Hepatocyte (in vitro differentiated cells): Measurements from ENCODE around the gene SLX9. TPM values are rescaled to one million over a fixed set of nuclear protein-coding genes. Genes with fewer than 3 reads are reported as not detected.

ENCODE experiments used
- DNase-seq: peaks from one replicate; pipeline ENCODE4 v3.0.0-alpha.2; 2016; ENCODE audit warnings: low spot score
- H2AFZ ChIP-seq: fragments of 200-600 bp; sonication (generic); 2 replicates; pipeline ENCODE4 v1.6.0; 2016; ENCODE audit warnings: antibody characterized with exemption, mild to moderate bottlenecking
- H3K27ac ChIP-seq: fragments of 200-600 bp; sonication (generic); 2 replicates; pipeline ENCODE4 v1.5.1; 2016; ENCODE audit warnings: mild to moderate bottlenecking
- H3K27me3 ChIP-seq: fragments of 200-600 bp; sonication (generic); 2 replicates; pipeline ENCODE4 v1.6.1; 2016
- H3K36me3 ChIP-seq: fragments of 200-600 bp; sonication (generic); replicated peaks from 2 replicates; pipeline ENCODE4 v1.5.1; 2016; ENCODE audit warnings: low read depth; ENCODE audit not compliant: insufficient read depth
- H3K4me1 ChIP-seq: fragments of 200-600 bp; sonication (generic); 2 replicates; pipeline ENCODE4 v1.5.1; 2016; ENCODE audit warnings: mild to moderate bottlenecking, moderate library complexity; ENCODE audit not compliant: insufficient read depth
- H3K4me2 ChIP-seq: fragments of 200-600 bp; sonication (generic); 2 replicates; pipeline ENCODE4 v1.6.0; 2016
- H3K4me3 ChIP-seq: fragments of 200-600 bp; sonication (generic); 2 replicates; pipeline ENCODE4 v1.5.1; 2016; ENCODE audit warnings: mild to moderate bottlenecking
- H3K79me2 ChIP-seq: fragments of 200-600 bp; sonication (generic); 2 replicates; pipeline ENCODE4 v1.6.0; 2017; ENCODE audit warnings: mild to moderate bottlenecking
- H3K9me2 ChIP-seq: fragments of 200-600 bp; sonication (generic); replicated peaks from 2 replicates; pipeline ENCODE4 v1.6.0; 2017; ENCODE audit warnings: mild to moderate bottlenecking; ENCODE audit not compliant: insufficient read depth
- H3K9me3 ChIP-seq: fragments of 200-600 bp; sonication (generic); 2 replicates; pipeline ENCODE4 v1.5.1; 2016; ENCODE audit warnings: low read depth, mild to moderate bottlenecking
- H4K20me1 ChIP-seq: fragments of 200-600 bp; sonication (generic); 2 replicates; pipeline ENCODE4 v1.6.0; 2016; ENCODE audit warnings: mild to moderate bottlenecking; ENCODE audit not compliant: insufficient read depth, poor library complexity, severe bottlenecking
- CTCF ChIP-seq: fragments of 200-600 bp; sonication (generic); IDR thresholded peaks from 2 replicates; pipeline ENCODE4 v1.5.1; 2016; ENCODE audit warnings: antibody characterized with exemption, mild to moderate bottlenecking; ENCODE audit not compliant: poor library complexity
- EZH2 ChIP-seq: fragments of 200-600 bp; sonication (generic); IDR thresholded peaks from 2 replicates; pipeline ENCODE4 v1.6.1; 2016; ENCODE audit warnings: antibody characterized with exemption, mild to moderate bottlenecking, borderline replicate concordance
- EZH2phosphoT487 ChIP-seq: fragments of 200-600 bp; sonication (generic); IDR thresholded peaks from one replicate; pipeline ENCODE4 v1.6.1; 2018; ENCODE audit warnings: antibody characterized with exemption, mild to moderate bottlenecking, low read depth, moderate library complexity; ENCODE audit not compliant: unreplicated experiment, severe bottlenecking
- WGBS: methylation state at CpG from one replicate; pipeline ENCODE4 v1.1.6; 2016; ENCODE audit warnings: low lambda C conversion rate; ENCODE audit errors: missing lambda C conversion rate; 5-methylcytosine and 5-hydroxymethylcytosine counted together
- polyA plus RNA-seq: library from polyadenylated mRNA; unstranded; fragments of >200 nt; fragmentation: Nextera tagmentation; extraction: Ambion mirVana; gene quantifications from 2 replicates; pipeline ENCODE4 v1.2.1, GENCODE V29; 2016
- total RNA-seq: library from RNA; depleted of rRNA; stranded (reverse); fragments of >200 nt; gene quantifications from 2 replicates; pipeline ENCODE4 v1.2.3, GENCODE V29; 2014

The SLX9 gene
- total and polyA plus RNA-seq, 2 experiments from 2014 or later = 16.3 to 33.2 TPM

- H3K4me2 ChIP-seq = no peak overlapping the region
- TF ChIP-seq CTCF = no peak
- no peaks in the 10 kb centered on the region for H3K9me2 ChIP-seq
- no peak overlapping the region for H2AFZ ChIP-seq
- no peaks in the 10 kb centered on the region for H3K79me2 ChIP-seq
- no peaks in the 10 kb centered on the region for H3K9me3 ChIP-seq
- H3K4me1 ChIP-seq = no peaks in the 10 kb centered on the region
- H3K36me3 ChIP-seq = no peaks in the 10 kb centered on the region
- no peak overlapping the region for H3K4me3 ChIP-seq
- H3K27me3 ChIP-seq = peaks cover 40% of the 10 kb centered on the region
- DNase-seq = no peak
- no peak overlapping the region for H3K27ac ChIP-seq
- 86% methylated on average over 5 of the region's 5 CpGs for WGBS
- H4K20me1 ChIP-seq = no peaks in the 10 kb centered on the region
These were observed 17.9 kb upstream of the SLX9 start for GRCh38 chr21:44921928-44922327.

- no peak for DNase-seq
- Histone ChIP-seq H3K27ac (no peak overlapping the region), H3K79me2 (no peaks in the 10 kb centered on the region), H3K4me1 (peaks cover 11% of the 10 kb centered on the region), H3K27me3 (peaks cover 42% of the 10 kb centered on the region), H3K4me2 (no peak overlapping the region), H3K9me3 (no peaks in the 10 kb centered on the region), H3K9me2 (no peaks in the 10 kb centered on the region), H2AFZ (no peak overlapping the region), H3K4me3 (no peak overlapping the region), H3K36me3 (no peaks in the 10 kb centered on the region), H4K20me1 (no peaks in the 10 kb centered on the region)
- TF ChIP-seq EZH2 (no peak), EZH2phosphoT487 (no peak), CTCF (no peak)
- 88% methylated on average over 10 of the region's 10 CpGs for WGBS
These were observed 16.2 kb upstream of the SLX9 start for GRCh38 chr21:44923480-44924084.

- Histone ChIP-seq H4K20me1 (no peaks in the 10 kb centered on the region), H2AFZ (no peak overlapping the region), H3K27ac (no peak overlapping the region), H3K4me3 (no peak overlapping the region), H3K9me3 (no peaks in the 10 kb centered on the region), H3K9me2 (no peaks in the 10 kb centered on the region), H3K4me1 (peaks cover 11% of the 10 kb centered on the region), H3K4me2 (no peak overlapping the region), H3K27me3 (peaks cover 50% of the 10 kb centered on the region), H3K36me3 (no peaks in the 10 kb centered on the region), H3K79me2 (no peaks in the 10 kb centered on the region)
- TF ChIP-seq EZH2 (no peak), CTCF (no peak), EZH2phosphoT487 (no peak)
- WGBS = 83% methylated on average over 10 of the region's 10 CpGs
- DNase-seq = no peak
These were observed 15.0 kb upstream of the SLX9 start for GRCh38 chr21:44924606-44925377.

GRCh38 chr21:44925378-44925755 is 14.5 kb upstream of the SLX9 start:
- H4K20me1 ChIP-seq = no peaks in the 10 kb centered on the region
- H3K36me3 ChIP-seq = no peaks in the 10 kb centered on the region
- H3K9me2 ChIP-seq = no peaks in the 10 kb centered on the region
- 100% methylated on average over 1 of the region's 1 CpG for WGBS
- peaks cover 11% of the 10 kb centered on the region for H3K4me1 ChIP-seq
- DNase-seq = no peak
- no peak overlapping the region for H3K27ac ChIP-seq
- H3K79me2 ChIP-seq = no peaks in the 10 kb centered on the region
- H3K4me2 ChIP-seq = no peak overlapping the region
- no peaks in the 10 kb centered on the region for H3K9me3 ChIP-seq
- no peak overlapping the region for H3K4me3 ChIP-seq
- TF ChIP-seq CTCF (no peak), EZH2 (no peak), EZH2phosphoT487 (no peak)
- H3K27me3 ChIP-seq = peaks cover 56% of the 10 kb centered on the region
- no peak overlapping the region for H2AFZ ChIP-seq
